OCI-LY1 (cell line): ENCODE data around the gene EXOC6B.

Experiments
- EZH2 ChIP-seq: fragments of 200-600 bp; sonication (generic), shearing (Covaris generic); IDR thresholded peaks from 2 replicates; pipeline ENCODE4 v1.8.0; 2017; ENCODE audit warnings: borderline replicate concordance, mixed run types, mild to moderate bottlenecking, antibody characterized with exemption, low read length, moderate library complexity, mixed read lengths
- TF ChIP-seq, protein P1 (sequence below): fragments of 200-600 bp; sonication (generic), shearing (Covaris generic); IDR thresholded peaks from 2 replicates; pipeline ENCODE4 v1.5.1; 2017; ENCODE audit warnings: mild to moderate bottlenecking, antibody characterized with exemption, low read length, moderate library complexity, mixed read lengths

DNA sequence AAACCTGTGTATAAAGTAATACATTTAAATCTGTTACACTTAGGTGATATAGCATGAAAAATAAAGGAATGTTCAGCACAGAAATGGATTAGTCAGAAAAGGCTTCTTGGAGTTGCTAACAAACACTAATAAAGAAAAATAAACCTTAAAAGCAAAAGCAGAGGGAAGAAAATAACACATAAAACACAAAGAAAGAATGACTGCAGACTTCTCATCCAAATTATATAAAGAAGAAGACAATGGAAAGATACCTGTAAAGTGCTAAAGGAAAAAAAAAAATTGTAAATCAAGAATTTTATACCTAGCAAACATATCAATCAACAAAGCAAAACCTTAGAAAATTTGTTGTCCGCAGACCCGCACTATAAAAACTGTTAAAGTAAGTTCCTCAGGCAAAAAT is 63.6 kb downstream of the EXOC6B start:
- TF ChIP-seq, protein P1, sequence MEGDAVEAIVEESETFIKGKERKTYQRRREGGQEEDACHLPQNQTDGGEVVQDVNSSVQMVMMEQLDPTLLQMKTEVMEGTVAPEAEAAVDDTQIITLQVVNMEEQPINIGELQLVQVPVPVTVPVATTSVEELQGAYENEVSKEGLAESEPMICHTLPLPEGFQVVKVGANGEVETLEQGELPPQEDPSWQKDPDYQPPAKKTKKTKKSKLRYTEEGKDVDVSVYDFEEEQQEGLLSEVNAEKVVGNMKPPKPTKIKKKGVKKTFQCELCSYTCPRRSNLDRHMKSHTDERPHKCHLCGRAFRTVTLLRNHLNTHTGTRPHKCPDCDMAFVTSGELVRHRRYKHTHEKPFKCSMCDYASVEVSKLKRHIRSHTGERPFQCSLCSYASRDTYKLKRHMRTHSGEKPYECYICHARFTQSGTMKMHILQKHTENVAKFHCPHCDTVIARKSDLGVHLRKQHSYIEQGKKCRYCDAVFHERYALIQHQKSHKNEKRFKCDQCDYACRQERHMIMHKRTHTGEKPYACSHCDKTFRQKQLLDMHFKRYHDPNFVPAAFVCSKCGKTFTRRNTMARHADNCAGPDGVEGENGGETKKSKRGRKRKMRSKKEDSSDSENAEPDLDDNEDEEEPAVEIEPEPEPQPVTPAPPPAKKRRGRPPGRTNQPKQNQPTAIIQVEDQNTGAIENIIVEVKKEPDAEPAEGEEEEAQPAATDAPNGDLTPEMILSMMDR, result no peak
- no peak for TF ChIP-seq EZH2
